ENCODE results near the gene MEGF11.
"Not testable (repeated sequence)": the region's sequence is repeated elsewhere in the genome, so short reads cannot be mapped to it uniquely, and the experiment has no call there.

The MEGF11 gene

GRCh38 chr15:66021496-66022162 is 231.9 kb downstream of the MEGF11 start:
- DNase-seq = no peak
- Mint-ChIP-seq H3K27me3 (peaks cover 52% of the 10 kb centered on the region), H3K27ac (no peak overlapping the region), H3K4me1 (no peaks in the 10 kb centered on the region), H3K36me3 (no peaks in the 10 kb centered on the region), H3K4me3 (no peak overlapping the region), H3K9me3 (no peaks in the 10 kb centered on the region)
- CTCF ChIA-PET = no interaction called here

GRCh38 chr15:66019826-66020398 is 233.6 kb downstream of the MEGF11 start:
- H3K27me3 Mint-ChIP-seq = peaks cover 40% of the 10 kb centered on the region

DNA sequence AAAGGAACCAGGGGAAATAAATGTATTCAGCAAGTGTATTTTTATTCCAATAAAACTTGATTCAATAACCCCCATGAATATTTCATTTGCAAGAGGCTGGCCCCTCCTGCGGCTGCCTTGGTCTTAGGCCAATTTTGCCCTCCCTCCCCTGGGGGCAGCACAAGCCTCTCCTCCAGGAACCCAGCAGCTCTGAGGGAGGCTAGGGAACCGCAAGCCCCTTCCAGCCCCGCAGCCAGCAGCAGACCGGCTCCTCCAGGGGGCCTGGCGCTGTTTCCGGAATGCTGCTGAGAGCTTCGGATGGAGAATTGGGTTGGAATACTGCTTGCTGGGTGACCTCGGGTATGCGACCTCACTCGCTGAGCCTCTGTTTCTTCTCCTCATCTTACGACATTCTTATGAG is 234.2 kb downstream of the MEGF11 start:
- DNase-seq = no peak
- no peaks in the 10 kb centered on the region for H3K36me3 Mint-ChIP-seq
- H3K9me3 Mint-ChIP-seq = no peaks in the 10 kb centered on the region
- H3K4me1 Mint-ChIP-seq = no peaks in the 10 kb centered on the region
- CTCF ChIA-PET = no interaction called here
- no peak overlapping the region for H3K4me3 Mint-ChIP-seq
- no peak overlapping the region for H3K27ac Mint-ChIP-seq
- H3K27me3 Mint-ChIP-seq = peaks cover 35% of the 10 kb centered on the region

More at GRCh38 chr15:66019826-66020398, 233.6 kb downstream of the MEGF11 start:
- no peak overlapping the region for H3K27ac Mint-ChIP-seq
- no peak for DNase-seq
- no peaks in the 10 kb centered on the region for H3K36me3 Mint-ChIP-seq
- CTCF ChIA-PET = no interaction called here
- no peak overlapping the region for H3K4me3 Mint-ChIP-seq
- no peaks in the 10 kb centered on the region for H3K4me1 Mint-ChIP-seq
- no peaks in the 10 kb centered on the region for H3K9me3 Mint-ChIP-seq

DNA sequence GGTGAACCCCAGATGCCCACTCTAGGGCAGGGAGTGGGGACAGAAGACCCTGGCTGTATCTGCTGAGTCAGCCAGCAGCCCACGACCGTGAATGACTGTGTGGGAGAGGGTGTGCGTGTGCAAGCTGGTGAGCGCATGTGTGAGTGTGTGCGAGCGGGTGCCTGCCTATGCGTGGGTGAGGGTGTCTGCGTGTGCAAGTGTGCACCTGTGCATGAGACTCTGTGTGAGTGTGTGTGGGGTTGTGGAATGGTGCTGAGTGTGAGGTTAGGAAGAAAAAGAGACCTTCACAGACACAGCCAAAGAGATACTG is 235.1 kb downstream of the MEGF11 start:
- no peaks in the 10 kb centered on the region for H3K9me3 Mint-ChIP-seq

DNA sequence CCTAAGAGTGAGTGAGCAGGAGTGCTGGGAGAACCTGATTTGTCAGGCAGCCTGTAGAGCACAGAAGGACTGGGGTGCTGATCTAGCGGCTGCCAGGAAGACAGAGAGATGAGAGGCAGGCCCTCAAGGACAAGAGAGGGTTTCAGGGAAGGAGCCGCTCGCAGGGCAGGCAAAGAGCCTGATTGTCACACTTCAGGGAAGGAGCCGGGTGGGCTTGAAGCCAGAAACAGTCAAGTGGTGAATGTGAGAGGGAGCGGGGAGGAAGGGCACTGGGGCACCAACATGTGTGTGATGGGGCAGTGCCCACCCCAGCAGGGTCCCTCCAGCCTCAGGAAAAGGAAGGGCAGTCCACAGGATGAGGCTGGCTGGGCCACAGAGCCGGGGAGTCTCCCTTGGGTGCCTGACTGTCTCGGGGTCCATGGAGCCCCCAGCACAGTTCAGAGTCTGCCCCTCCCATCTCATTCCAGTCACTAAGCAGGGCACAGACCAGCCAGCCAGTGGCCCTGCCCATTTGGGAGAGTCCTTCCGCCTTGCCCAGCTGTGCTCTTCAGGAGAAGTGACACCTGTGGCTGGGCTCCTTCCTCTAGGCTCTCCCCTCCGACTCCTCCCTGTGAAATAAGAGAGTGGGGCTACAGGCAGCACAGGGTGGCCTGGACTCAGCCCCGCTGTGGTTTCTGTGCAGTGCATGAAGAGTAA is 235.6 kb downstream of the MEGF11 start:
- CTCF ChIA-PET = no interaction called here
- Mint-ChIP-seq H3K9me3 (no peaks in the 10 kb centered on the region), H3K4me3 (no peak overlapping the region), H3K27ac (no peak overlapping the region), H3K27me3 (peaks cover 28% of the 10 kb centered on the region), H3K4me1 (no peaks in the 10 kb centered on the region), H3K36me3 (no peaks in the 10 kb centered on the region)
- no peak for DNase-seq

More for the DNA sequence above, 235.1 kb downstream of the MEGF11 start:
- no peak overlapping the region for H3K4me3 Mint-ChIP-seq
- H3K27ac Mint-ChIP-seq = no peak overlapping the region
- H3K4me1 Mint-ChIP-seq = no peaks in the 10 kb centered on the region
- H3K36me3 Mint-ChIP-seq = no peaks in the 10 kb centered on the region
- DNase-seq = no peak
- H3K27me3 Mint-ChIP-seq = peaks cover 31% of the 10 kb centered on the region
- CTCF ChIA-PET = no interaction called here

GRCh38 chr15:66017000-66017399 is 236.6 kb downstream of the MEGF11 start:
- Mint-ChIP-seq H3K27me3 (peaks cover 32% of the 10 kb centered on the region), H3K9me3 (no peaks in the 10 kb centered on the region), H3K36me3 (no peaks in the 10 kb centered on the region), H3K27ac (no peak overlapping the region), H3K4me1 (no peaks in the 10 kb centered on the region), H3K4me3 (no peak overlapping the region)
- CTCF ChIA-PET = no interaction called here
- DNase-seq = no peak

GRCh38 chr15:66016199-66016598 is 237.4 kb downstream of the MEGF11 start:
- no peaks in the 10 kb centered on the region for H3K4me1 Mint-ChIP-seq
- CTCF ChIA-PET = no interaction called here
- peaks cover 32% of the 10 kb centered on the region for H3K27me3 Mint-ChIP-seq
- H3K27ac Mint-ChIP-seq = no peak overlapping the region
- DNase-seq = no peak
- H3K36me3 Mint-ChIP-seq = no peaks in the 10 kb centered on the region
- H3K4me3 Mint-ChIP-seq = no peak overlapping the region
- no peaks in the 10 kb centered on the region for H3K9me3 Mint-ChIP-seq

GRCh38 chr15:66014635-66015182 is 238.8 kb downstream of the MEGF11 start:
- Mint-ChIP-seq H3K4me3 (no peak overlapping the region), H3K4me1 (no peaks in the 10 kb centered on the region), H3K36me3 (no peaks in the 10 kb centered on the region), H3K27ac (no peak overlapping the region), H3K27me3 (peaks cover 27% of the 10 kb centered on the region), H3K9me3 (no peaks in the 10 kb centered on the region)
- CTCF ChIA-PET = interaction anchor here (0.7 kb wide), 1 partner anchor 138 kb away, joined by 3 read pairs; no protein-coding TSS in a partner anchor
- no peak for DNase-seq

DNA sequence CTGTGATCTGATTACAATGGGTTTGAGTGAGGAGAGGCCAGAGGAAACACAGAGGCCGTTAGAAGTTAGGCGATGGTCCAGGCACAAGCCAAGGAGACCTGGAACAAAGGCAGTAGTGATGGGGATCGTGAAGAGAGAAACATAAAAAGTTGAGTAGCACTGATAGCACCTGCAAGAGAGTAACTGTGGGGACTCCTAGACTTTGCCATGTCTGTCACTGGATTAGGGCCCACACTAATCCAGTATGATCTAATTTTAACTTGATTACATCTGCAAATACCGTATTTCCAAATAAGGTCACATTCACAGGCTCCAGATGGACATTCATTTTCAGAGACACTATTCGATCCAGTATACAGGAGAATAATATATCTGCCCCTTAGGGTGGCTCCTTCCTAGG is 239.5 kb downstream of the MEGF11 start:
- Mint-ChIP-seq H3K9me3 (no peaks in the 10 kb centered on the region), H3K27ac (no peak overlapping the region), H3K4me3 (no peak overlapping the region), H3K36me3 (no peaks in the 10 kb centered on the region), H3K27me3 (peaks cover 24% of the 10 kb centered on the region), H3K4me1 (no peaks in the 10 kb centered on the region)
- CTCF ChIA-PET = no interaction called here
- DNase-seq = no peak

GRCh38 chr15:66008940-66009562 is 244.5 kb downstream of the MEGF11 start:
- Mint-ChIP-seq H3K36me3 (no peaks in the 10 kb centered on the region), H3K27me3 (peaks cover 9% of the 10 kb centered on the region), H3K9me3 (no peaks in the 10 kb centered on the region), H3K27ac (no peak overlapping the region), H3K4me1 (no peaks in the 10 kb centered on the region), H3K4me3 (no peak overlapping the region)
- DNase-seq = no peak
- CTCF ChIA-PET = interaction anchor here (1.5 kb wide), 1 partner anchor 10 kb away, joined by 3 read pairs; no protein-coding TSS in a partner anchor

GRCh38 chr15:66007663-66008262 is 245.8 kb downstream of the MEGF11 start:
- no peaks in the 10 kb centered on the region for H3K36me3 Mint-ChIP-seq
- peaks cover 2% of the 10 kb centered on the region for H3K27me3 Mint-ChIP-seq
- H3K27ac Mint-ChIP-seq = no peak overlapping the region
- H3K4me1 Mint-ChIP-seq = no peaks in the 10 kb centered on the region
- H3K9me3 Mint-ChIP-seq = no peaks in the 10 kb centered on the region
- CTCF ChIA-PET = no interaction called here
- H3K4me3 Mint-ChIP-seq = no peak overlapping the region
- peak; percentile 31 for DNase-seq

DNA sequence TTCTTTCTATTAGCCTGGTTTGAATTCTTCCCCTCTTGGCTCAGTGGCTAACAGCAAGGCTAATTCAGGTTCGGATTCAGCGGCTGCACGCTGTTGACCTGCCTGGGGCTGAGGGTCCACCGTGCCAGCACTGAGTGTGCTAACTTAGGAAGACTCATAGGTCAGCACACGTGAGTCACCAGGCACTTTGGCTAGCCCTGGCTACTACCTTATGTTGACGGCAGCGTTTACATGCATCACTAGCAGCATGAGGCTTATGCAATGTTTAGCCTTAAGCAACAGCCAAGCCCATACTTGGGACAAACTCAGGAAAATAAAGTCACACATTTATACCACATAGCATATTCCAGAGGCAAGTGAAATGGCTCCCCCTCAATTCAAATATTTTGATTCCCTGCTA is 246.6 kb downstream of the MEGF11 start:
- Mint-ChIP-seq H3K27me3 (no peaks in the 10 kb centered on the region), H3K36me3 (no peaks in the 10 kb centered on the region), H3K4me3 (no peak overlapping the region), H3K4me1 (no peaks in the 10 kb centered on the region), H3K9me3 (no peaks in the 10 kb centered on the region), H3K27ac (no peak overlapping the region)
- CTCF ChIA-PET = no interaction called here
- no peak for DNase-seq

DNA sequence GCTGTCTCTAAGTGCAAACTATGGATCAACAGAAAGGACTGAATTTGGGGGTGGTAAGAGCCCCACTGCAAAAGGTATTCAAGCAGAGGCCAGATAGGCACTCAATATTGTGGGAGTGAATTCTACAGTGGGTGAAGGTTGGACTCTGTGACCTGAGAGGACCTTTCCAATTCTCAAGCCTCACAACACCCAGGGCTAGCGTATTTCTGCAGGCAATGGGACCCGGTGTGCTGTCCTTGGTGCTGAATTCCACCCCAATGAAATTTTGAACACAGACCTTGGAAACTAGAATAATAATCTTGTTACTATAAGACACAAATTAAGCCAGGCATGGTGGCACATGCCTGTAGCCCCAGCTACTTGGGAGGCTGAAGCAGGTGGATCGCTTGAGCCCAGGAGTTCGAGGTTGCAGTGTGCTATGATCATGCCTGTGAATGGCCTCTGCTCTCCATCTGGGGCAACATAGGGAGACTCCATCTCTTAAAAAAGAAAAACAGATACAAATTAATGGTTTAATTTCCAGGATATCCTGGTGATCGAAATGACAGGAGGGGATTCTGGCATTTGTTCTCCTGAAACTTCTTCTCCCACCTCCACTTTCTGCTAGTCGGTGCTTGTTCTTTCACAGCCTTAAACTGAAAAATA is 248.8 kb downstream of the MEGF11 start:
- H3K4me1 Mint-ChIP-seq = no peaks in the 10 kb centered on the region
- no peaks in the 10 kb centered on the region for H3K9me3 Mint-ChIP-seq
- CTCF ChIA-PET = no interaction called here
- no peaks in the 10 kb centered on the region for H3K36me3 Mint-ChIP-seq
- no peak overlapping the region for H3K4me3 Mint-ChIP-seq
- peaks cover 18% of the 10 kb centered on the region for H3K27me3 Mint-ChIP-seq
- no peak overlapping the region for H3K27ac Mint-ChIP-seq
- DNase-seq = peak; percentile 63

DNA sequence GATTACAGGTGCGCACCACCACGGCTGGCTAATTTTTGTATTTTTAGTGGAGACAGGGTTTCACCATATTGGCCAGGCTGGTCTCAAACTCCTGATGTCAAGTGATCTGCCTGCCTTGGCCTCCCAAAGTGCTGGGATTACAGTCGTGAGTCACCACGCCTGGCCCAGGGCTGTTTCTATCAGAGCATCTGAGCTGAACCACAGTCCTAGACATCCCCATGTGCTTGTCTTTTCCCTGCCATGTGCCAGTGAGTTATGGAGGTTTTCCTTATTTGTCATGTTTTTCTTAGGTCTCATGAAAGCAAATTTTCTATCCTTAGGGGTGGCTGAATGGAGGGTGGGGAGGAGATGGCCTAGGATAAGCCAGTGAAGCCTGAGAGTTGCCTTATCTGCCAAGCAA is 250.4 kb downstream of the MEGF11 start:
- CTCF ChIA-PET, DNase-seq, H3K27ac Mint-ChIP-seq, H3K4me3 Mint-ChIP-seq, H3K36me3 Mint-ChIP-seq, H3K9me3 Mint-ChIP-seq, H3K4me1 Mint-ChIP-seq: not testable (repeated sequence)
- H3K27me3 Mint-ChIP-seq = peaks cover 26% of the 10 kb centered on the region
